Neural cell (in vitro differentiated cells): ENCODE results near the gene AHRR. TPM values are rescaled to one million over a fixed set of nuclear protein-coding genes. Genes with fewer than 3 reads are reported as not detected.

Source experiments
- H2AFZ ChIP-seq: fragments of 200-600, 300-800 bp; sonication (generic), shearing (Covaris generic); 2 replicates; pipeline ENCODE4 v1.6.0; 2014; ENCODE audit warnings: low read depth, mild to moderate bottlenecking, antibody characterized with exemption, low read length, moderate library complexity
- H3F3A ChIP-seq: fragments of 200-600 bp; shearing (Covaris generic); 2 replicates; pipeline ENCODE4 v1.6.1; 2016; ENCODE audit warnings: mild to moderate bottlenecking, moderate library complexity, mixed read lengths, antibody characterized with exemption, low read length; ENCODE audit not compliant: insufficient read depth, poor library complexity, severe bottlenecking
- H3K27ac ChIP-seq: fragments of 200-600, 300-800 bp; sonication (generic), shearing (Covaris generic); 2 replicates; pipeline ENCODE4 v1.5.1; 2014; ENCODE audit warnings: mild to moderate bottlenecking, low read length, moderate library complexity
- H3K27me3 ChIP-seq: fragments of 300-800, 200-600 bp; sonication (generic), shearing (Covaris generic); 2 replicates; pipeline ENCODE4 v1.6.0; 2014; ENCODE audit warnings: mild to moderate bottlenecking, low read depth, low read length, moderate library complexity; ENCODE audit not compliant: insufficient read depth
- H3K36me3 ChIP-seq: fragments of 300-800, 200-600 bp; sonication (generic), shearing (Covaris generic); 2 replicates; pipeline ENCODE4 v1.5.1; 2014; ENCODE audit warnings: mild to moderate bottlenecking, antibody characterized with exemption, low read length, moderate library complexity; ENCODE audit not compliant: insufficient read depth
- H3K4me2 ChIP-seq: fragments of 300-800, 200-600 bp; sonication (generic), shearing (Covaris generic); 2 replicates; pipeline ENCODE4 v1.6.0; 2014; ENCODE audit warnings: mild to moderate bottlenecking, low read length
- H3K4me3 ChIP-seq: fragments of 300-800, 200-600 bp; sonication (generic), shearing (Covaris generic); 2 replicates; pipeline ENCODE4 v1.5.1; 2014; ENCODE audit warnings: mild to moderate bottlenecking, low read length, moderate library complexity
- H3K79me2 ChIP-seq: fragments of 200-600 bp; shearing (Covaris generic); replicated peaks from 2 replicates; pipeline ENCODE4 v1.6.0; 2014; ENCODE audit warnings: mild to moderate bottlenecking, low read length, moderate library complexity; ENCODE audit not compliant: insufficient read depth
- H3K9ac ChIP-seq: fragments of 300-800, 200-600 bp; sonication (generic), shearing (Covaris generic); 2 replicates; pipeline ENCODE4 v1.6.1; 2016; ENCODE audit warnings: mild to moderate bottlenecking, low read length, mixed read lengths
- H3K9me2 ChIP-seq: fragments of 200-600 bp; shearing (Covaris generic); 2 replicates; pipeline ENCODE4 v1.6.1; 2016; ENCODE audit warnings: mild to moderate bottlenecking, low read length, mixed read lengths; ENCODE audit not compliant: insufficient read depth
- H3K9me3 ChIP-seq: fragments of 200-600, 300-800 bp; sonication (generic), shearing (Covaris generic); 2 replicates; pipeline ENCODE4 v1.6.1; 2016; ENCODE audit warnings: mild to moderate bottlenecking, mixed run types, low read length, moderate library complexity, mixed read lengths
- H4K20me1 ChIP-seq: fragments of 200-600 bp; shearing (Covaris generic); 2 replicates; pipeline ENCODE4 v1.6.1; 2016; ENCODE audit warnings: mild to moderate bottlenecking, mixed run types; ENCODE audit not compliant: insufficient read depth
- CTCF ChIP-seq: fragments of 450-650 bp; IDR thresholded peaks from 2 replicates; pipeline ENCODE4 v1.5.1; 2014; ENCODE audit warnings: antibody characterized with exemption, mild to moderate bottlenecking, moderate library complexity; ENCODE audit not compliant: poor library complexity, severe bottlenecking
- EP300 ChIP-seq: fragments of 450-650 bp; conservative IDR thresholded peaks from 2 replicates; pipeline ENCODE4 v1.6.1; 2014; ENCODE audit warnings: antibody characterized with exemption, mild to moderate bottlenecking, moderate library complexity; ENCODE audit not compliant: poor library complexity, severe bottlenecking
- EZH2 ChIP-seq: fragments of 200-600, 300-800 bp; shearing (Covaris generic), sonication (generic); IDR thresholded peaks from 2 replicates; pipeline ENCODE4 v1.6.1; 2014; ENCODE audit warnings: antibody characterized with exemption, low read length, borderline replicate concordance, mild to moderate bottlenecking; ENCODE audit not compliant: insufficient read depth, poor library complexity, severe bottlenecking
- MXI1 ChIP-seq: fragments of 450-650 bp; conservative IDR thresholded peaks from 2 replicates; pipeline ENCODE4 v1.6.1; 2014; ENCODE audit warnings: antibody characterized with exemption, mild to moderate bottlenecking; ENCODE audit not compliant: poor library complexity, severe bottlenecking
- POLR2AphosphoS5 ChIP-seq: IDR thresholded peaks from 2 replicates; pipeline ENCODE4 v1.6.1; 2012
- RAD21 ChIP-seq: fragments of 450-650 bp; conservative IDR thresholded peaks from 2 replicates; pipeline ENCODE4 v1.6.1; 2014; ENCODE audit warnings: antibody characterized with exemption, mild to moderate bottlenecking, moderate library complexity
- REST ChIP-seq: IDR thresholded peaks from 2 replicates; pipeline ENCODE4 v1.6.1; 2012; ENCODE audit warnings: borderline replicate concordance
- SMC3 ChIP-seq: fragments of 450-650 bp; conservative IDR thresholded peaks from 2 replicates; pipeline ENCODE4 v1.6.1; 2014; ENCODE audit warnings: antibody characterized with exemption, mild to moderate bottlenecking, moderate library complexity; ENCODE audit not compliant: poor library complexity
- TAF1 ChIP-seq: IDR thresholded peaks from 2 replicates; pipeline ENCODE4 v1.6.1; 2012; ENCODE audit warnings: low read depth
- polyA plus RNA-seq: library from polyadenylated mRNA; depleted of rRNA; stranded (reverse); fragments of >200 nt; gene quantifications from 2 replicates; pipeline ENCODE4 v1.2.3, GENCODE V29; 2014

Gene AHRR
- polyA plus RNA-seq, 1 donor from 2014 or later: 0.26 TPM

DNA sequence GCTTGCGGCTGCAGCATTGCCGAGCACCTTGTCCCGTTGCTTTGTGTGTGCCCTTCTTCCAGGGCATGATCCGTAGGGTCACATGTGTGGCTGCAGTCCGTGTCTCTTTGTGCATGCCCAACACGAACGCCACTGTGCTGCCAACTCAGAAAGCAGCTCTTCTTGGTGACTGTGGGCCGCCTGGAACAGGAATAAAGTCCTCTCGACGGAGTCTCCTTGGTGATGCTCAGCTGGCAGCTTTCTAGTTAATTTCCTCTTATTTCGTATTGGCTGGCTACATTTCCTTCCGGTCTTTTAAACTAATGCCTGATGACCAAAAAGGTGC is 127.2 kb downstream of the AHRR start:
- no peaks in the 10 kb centered on the region for H3F3A ChIP-seq
- H3K4me3 ChIP-seq: no peak overlapping the region
- peaks cover 18% of the 10 kb centered on the region for H3K79me2 ChIP-seq
- H3K9me3 ChIP-seq: peaks cover 8% of the 10 kb centered on the region
- peaks cover 31% of the 10 kb centered on the region for H3K36me3 ChIP-seq
- H4K20me1 ChIP-seq: no peaks in the 10 kb centered on the region
- no peaks in the 10 kb centered on the region for H3K9me2 ChIP-seq
- H3K27me3 ChIP-seq: no peaks in the 10 kb centered on the region
- no peak overlapping the region for H2AFZ ChIP-seq
- no peak overlapping the region for H3K27ac ChIP-seq
- TF ChIP-seq CTCF: no peak
- TF ChIP-seq POLR2AphosphoS5: no peak
- TF ChIP-seq EP300: no peak
- TF ChIP-seq MXI1: no peak
- no peak for TF ChIP-seq TAF1
- no peak for TF ChIP-seq EZH2
- no peak for TF ChIP-seq SMC3
- no peak for TF ChIP-seq RAD21
- TF ChIP-seq REST: no peak
- H3K4me2 ChIP-seq: no peak overlapping the region
- no peak overlapping the region for H3K9ac ChIP-seq

- Histone ChIP-seq H3K9ac (no peak overlapping the region), H2AFZ (no peak overlapping the region), H3F3A (no peaks in the 10 kb centered on the region), H4K20me1 (no peaks in the 10 kb centered on the region), H3K36me3 (peaks cover 31% of the 10 kb centered on the region), H3K9me3 (peaks cover 8% of the 10 kb centered on the region), H3K79me2 (peaks cover 14% of the 10 kb centered on the region), H3K4me2 (no peak overlapping the region), H3K27me3 (no peaks in the 10 kb centered on the region), H3K4me3 (no peak overlapping the region), H3K27ac (no peak overlapping the region), H3K9me2 (no peaks in the 10 kb centered on the region)
- no peak for TF ChIP-seq RAD21
- no peak for TF ChIP-seq MXI1
- no peak for TF ChIP-seq CTCF
Measured at GRCh38 chr5:449151-449550, 127.6 kb downstream of the AHRR start.
